GM19023 (cell line): ENCODE measurements around the gene ARHGAP23.

ENCODE experiments used
- ATAC-seq: cut with Tn5 transposase; IDR thresholded peaks from one replicate; pipeline ENCODE4 v1.9.1; 2021; ENCODE audit warnings: mild to moderate bottlenecking, moderate library complexity; ENCODE audit not compliant: unreplicated experiment

ARHGAP23 gene

GRCh38 chr17:38428112-38428642 lies at the start of gene ARHGAP23:
Gene ARHGAP23, plus strand, starts transcription at chr17:38428464. Its CDS starts 22 bp downstream, at chr17:38428486.
- ATAC-seq: no peak

GRCh38 chr17:38379448-38379847 lies 48.8 kb upstream of the ARHGAP23 start:
- no peak for ATAC-seq

DNA sequence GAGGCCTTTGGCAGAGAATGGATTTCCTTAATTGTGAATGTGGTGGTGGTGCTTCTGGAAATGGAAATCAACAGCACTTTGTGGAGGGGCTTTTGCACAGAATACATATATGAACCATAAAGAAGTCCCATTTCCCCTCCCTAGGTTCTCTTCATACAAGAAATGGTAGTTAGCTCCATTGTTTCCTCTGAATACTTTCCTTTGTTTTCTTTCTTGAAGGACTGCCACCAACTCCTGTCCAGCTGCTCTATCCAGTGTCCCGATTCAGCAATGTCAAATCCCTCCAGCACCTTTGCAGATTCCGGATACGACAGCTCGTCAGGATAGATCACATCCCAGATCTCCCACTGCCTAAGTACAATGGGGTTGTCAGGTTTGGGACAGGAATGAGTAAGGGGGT lies 33.2 kb upstream of the ARHGAP23 start:
- no peak for ATAC-seq

DNA sequence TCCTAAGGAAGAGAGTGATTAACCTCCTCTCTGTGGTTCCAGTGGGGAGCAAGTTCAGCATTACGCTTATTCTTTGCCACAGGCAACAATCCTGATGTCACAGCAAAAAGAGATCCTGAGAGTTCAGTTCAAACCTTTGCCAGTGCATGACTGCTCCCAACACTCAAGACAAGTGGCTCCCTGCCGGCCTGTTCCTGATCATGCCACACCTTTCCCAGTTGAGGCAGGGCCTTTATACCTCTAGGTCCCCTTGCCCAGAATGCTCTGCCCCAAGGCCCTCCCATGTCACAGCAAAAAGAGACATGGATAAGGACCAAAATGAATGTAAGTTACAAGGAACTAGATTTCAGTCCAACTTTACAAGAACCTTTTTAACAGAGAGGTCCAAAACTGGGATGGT lies 31.0 kb upstream of the ARHGAP23 start:
- no peak for ATAC-seq

- ATAC-seq: no peak
Observed at GRCh38 chr17:38400286-38400685, 28.0 kb upstream of the ARHGAP23 start.

DNA sequence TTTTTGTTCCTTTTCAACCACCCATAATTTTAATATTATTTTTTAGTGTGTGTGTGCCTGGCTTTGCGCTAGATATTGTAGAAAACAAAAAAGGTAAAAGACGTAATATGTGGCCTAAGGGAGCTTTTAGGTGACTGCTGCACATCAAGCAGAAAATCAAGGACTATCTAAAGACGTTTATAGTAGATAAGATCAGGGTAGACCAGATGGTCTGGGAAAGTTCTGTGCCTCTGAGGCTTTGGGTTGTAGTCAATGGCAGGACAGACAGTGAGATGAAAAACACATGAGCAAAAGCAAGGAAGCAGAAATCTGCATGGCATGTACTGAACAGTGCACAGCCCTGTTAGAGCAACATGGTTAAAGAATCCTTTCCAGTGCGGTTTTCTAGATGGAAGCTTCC lies 26.8 kb upstream of the ARHGAP23 start:
- ATAC-seq: no peak

GRCh38 chr17:38402897-38403296 lies 25.4 kb upstream of the ARHGAP23 start:
- ATAC-seq: no peak

- ATAC-seq: no peak
Observed at GRCh38 chr17:38403491-38403890, 24.8 kb upstream of the ARHGAP23 start.

GRCh38 chr17:38404174-38404943 lies 23.9 kb upstream of the ARHGAP23 start:
- ATAC-seq: no peak

DNA sequence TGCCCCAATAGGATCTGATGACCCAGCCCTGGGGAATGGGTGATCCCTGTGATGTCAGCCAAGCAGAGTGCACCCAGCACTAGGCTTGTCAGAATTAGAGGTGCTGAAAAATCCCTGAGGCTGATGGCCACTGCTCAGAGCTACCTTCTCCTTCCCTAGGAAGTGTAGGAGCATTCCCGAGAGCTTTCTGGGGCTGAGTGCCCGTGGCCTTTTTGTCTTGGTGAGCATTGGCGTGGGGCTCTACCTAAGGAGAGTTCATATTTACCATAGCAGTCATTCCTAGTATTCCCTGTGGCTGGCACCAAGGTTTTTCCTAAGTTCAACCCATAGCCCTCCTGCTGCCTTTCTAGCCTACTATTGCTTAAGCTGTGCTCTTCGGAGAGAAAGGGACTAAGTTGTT lies 22.6 kb upstream of the ARHGAP23 start:
- ATAC-seq: no peak

GRCh38 chr17:38410201-38410600 lies 18.1 kb upstream of the ARHGAP23 start:
- ATAC-seq: no peak

GRCh38 chr17:38415250-38416194 lies 12.7 kb upstream of the ARHGAP23 start:
- no peak for ATAC-seq

- ATAC-seq: no peak
Observed at GRCh38 chr17:38416840-38417209, 11.4 kb upstream of the ARHGAP23 start.

- ATAC-seq: no peak
Observed at GRCh38 chr17:38417210-38417951, 10.9 kb upstream of the ARHGAP23 start.

DNA sequence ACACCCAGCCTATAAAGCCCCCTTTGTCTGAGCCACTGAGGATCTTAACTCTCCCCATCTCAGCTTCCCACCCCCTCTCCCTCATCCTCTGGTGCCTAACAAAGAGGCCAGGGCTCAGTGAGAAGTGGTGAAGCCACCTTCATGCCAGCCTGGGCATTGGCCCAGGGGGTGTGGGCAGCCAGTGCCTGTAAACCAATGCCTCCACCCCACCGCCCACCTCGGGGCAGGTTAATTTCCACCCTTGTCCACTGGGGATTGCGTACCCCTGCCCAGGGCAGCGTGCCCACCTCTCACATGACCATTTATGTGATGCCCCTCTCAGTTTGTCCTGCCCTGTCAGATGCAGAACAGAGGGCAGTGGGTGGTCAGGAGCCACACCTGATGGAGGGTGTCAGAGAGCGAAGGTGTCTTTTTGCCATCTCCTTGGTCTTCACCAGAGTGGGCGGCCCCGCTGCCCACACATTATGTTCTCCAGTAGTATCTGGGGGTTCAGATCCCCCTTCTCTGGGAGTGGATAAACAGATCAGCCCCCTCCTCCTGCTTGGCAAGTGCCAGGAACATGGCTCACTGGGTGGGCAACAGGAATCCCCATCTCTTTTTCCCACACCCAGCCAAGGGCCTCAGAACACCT lies 10.1 kb upstream of the ARHGAP23 start:
- no peak for ATAC-seq

DNA sequence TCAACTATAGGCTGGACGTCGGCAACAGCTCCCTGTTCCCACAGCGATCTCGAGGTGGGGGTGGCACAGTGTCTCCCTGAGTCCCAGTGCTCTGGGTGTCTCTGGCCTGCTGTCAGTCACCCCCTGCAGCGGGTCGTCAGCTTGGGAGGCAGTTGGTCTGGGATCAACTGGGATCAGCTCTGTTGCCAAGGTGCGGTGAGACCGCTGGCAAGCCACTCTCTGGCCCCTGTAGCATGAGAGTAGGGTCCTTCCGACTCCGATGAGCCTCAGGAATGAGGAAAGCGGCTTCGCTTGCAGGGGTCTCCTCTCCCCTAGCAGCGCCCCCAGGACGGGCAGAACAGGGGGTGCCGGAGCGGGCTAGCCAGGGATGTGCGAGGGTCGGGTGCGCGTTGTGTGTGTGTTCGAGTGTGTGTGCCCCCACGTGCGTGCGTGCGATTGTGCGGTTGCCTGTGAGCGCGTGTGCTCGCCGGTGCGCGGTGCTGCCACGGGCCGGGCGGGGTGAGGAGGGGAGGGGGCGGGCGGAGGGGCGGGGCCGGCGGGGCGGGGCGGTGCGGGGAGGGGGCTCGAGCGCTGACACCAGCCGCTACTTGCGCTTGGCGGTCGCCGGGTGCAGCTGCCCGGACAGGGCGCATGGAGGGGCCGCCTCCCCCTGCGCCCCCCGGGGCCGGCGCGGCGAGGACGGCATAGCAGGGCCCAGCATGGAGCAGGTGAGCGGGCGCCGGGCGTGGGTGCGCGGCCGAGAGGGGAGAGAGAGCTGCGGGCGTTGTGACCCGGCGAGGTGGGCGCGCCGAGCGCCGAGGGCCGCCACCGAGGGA lies 9.4 kb upstream of the ARHGAP23 start:
- no peak for ATAC-seq

DNA sequence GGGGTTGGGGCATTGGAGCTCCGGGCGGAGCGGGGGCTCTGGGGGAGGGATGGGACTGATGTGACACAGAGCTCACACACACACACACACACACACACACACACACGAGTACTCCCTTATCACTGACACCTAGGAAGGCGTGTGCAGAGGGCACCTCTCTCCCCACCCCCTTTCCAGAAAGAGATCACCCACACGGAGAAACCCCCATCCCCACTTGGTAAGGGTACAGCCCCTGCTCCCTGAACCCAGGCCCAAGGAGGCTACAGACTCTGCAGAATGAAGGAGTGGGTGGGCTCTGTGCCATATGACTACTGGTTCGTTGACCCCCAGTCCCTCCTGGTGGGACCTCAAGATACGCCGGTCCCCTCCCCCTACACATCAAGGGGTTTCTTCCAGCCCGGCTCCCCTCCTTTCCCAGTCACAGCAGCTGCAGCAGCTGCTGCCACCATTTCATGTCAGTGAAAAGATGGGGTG lies 8.7 kb upstream of the ARHGAP23 start:
- no peak for ATAC-seq

- ATAC-seq: no peak
Observed at GRCh38 chr17:38420518-38420917, 7.7 kb upstream of the ARHGAP23 start.

DNA sequence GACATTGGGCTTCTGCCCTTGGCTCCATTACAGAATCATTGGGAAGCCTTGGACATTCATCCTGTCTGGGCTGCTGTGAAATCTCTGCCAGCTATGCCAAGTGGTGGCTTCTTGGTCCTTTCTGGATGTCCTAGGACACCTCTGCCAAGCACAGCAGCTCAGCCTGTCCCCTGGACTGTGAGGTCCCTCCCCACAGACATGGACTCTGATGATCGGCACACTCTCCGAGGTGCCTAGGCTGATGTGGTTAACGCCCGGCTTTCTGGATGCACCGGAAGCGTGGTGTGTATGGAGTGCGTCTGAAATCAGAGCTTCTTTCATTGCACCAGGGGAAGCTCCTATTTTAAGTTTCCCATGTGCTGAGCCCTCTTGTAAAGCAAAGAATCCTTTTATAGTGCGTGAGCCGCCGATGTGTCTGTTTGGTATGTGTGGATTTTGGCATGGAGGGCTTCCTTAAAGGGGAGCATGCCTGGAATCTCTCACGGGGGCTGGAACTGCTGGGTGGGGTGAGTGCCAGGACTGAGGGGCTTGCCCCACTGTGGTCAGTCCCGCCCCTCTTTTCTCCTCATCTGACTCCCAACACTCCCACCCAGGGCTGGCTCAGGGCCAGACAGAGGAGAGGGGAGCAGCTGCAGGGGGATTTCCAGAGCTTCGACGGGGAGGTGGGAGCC lies 7.0 kb upstream of the ARHGAP23 start:
- ATAC-seq: no peak
